ENCODE results near the gene GPR55.

Gene GPR55

GRCh38 chr2:230934231-230935129 lies 9.4 kb upstream of the GPR55 start:
- DNase-seq (ENCODE audit: low spot score), result no peak

DNA sequence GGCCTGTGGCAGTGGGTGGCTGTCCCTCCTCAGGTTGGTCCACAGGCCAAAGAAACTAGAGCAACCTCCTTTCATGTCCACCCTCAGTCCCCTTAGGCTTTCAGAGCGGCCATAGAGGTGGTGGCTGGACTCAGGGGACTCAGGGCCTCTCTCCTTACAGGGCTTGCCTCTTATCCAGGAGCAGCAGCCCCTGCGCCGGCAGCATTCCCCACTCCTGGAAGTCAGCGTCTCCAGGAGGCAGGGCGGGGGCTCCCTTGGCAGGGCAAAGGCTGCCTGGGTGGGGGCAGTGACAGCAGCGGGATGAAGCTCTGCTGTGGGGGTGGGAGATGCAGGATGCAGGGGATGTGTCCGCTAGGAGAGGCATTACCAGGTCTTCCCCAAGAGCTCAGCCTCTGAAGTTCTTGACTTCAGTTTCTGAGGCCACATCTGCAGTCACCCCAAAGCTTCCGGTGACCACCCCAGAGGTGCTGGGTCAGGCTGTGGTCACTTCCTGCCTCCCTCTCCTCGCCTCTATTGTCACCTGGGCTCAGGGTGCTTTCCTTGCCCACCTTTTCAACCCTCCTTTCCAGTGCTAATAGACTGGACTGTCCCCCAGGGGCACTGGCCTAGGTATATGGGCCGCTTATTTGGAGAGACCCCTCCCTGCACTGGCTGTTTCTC lies 8.6 kb upstream of the GPR55 start:
- DNase-seq (ENCODE audit: low spot score), result no peak

GRCh38 chr2:230932556-230933511 lies 7.8 kb upstream of the GPR55 start:
- DNase-seq (ENCODE audit: low spot score), result no peak

DNA sequence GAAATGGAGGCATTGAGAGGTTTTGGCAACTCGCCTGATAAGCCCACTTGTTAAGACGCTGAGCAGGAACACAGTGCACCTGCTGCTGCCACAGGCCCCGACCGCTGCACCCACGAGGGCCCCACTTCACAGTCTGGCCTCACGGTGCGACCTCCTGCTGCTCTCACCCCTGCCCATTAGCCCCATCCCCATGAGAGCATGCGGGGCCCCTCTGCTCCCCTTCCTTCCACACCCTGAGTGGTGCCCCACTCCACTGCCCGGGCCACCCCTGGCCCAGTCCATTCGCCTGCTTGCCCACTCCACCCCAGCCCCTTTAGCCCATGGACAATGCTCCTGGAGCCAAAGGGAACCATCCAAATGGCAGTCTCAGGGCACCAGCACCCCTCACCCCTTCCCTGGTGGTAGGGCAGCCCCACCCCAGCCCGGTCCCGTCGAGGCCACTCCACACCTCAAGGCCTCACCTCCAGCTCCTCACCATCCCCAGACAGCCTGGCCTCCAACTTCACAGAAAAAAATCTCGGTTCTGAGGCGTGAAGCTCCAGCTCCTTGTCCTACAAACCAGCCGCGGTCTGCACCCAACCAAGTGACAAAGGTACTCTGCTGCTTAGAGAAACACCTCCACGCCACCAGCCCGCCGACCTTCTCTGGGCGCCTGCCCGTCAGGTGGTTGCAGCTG lies 6.7 kb upstream of the GPR55 start:
- no peak for DNase-seq (ENCODE audit: low spot score)

GRCh38 chr2:230930928-230931555 lies 6.0 kb upstream of the GPR55 start:
- no peak for DNase-seq (ENCODE audit: low spot score)

DNA sequence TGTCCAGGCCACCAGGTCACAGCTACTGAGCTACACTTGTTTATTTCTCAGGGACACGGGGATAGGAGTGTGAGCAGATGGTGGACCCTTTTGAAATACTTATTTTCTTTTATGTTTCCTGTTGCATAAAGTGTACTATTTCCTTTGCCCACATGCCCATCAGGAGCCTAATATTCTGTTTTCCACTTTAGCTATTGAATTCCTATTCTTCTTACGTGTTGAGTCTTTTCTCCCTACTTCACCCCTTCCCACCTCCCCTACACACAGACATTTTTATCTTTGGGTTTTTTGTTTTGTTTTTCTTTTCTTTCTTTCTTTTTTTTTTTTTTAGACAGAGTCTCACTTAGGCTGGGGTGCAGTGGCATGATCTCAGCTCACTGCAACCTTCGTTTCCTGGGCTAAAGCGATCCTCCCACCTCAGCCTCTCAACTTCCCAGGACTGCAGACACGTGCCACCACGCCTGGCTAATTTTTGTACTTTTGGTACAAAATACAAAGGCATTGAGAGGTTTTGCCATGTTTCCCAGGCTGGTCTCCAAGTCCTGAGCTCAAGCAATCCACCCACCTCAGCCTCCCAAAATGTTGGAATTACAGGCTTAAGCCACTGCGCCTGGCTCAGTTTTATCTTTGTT lies 5.2 kb upstream of the GPR55 start:
- no peak for DNase-seq (ENCODE audit: low spot score)

DNA sequence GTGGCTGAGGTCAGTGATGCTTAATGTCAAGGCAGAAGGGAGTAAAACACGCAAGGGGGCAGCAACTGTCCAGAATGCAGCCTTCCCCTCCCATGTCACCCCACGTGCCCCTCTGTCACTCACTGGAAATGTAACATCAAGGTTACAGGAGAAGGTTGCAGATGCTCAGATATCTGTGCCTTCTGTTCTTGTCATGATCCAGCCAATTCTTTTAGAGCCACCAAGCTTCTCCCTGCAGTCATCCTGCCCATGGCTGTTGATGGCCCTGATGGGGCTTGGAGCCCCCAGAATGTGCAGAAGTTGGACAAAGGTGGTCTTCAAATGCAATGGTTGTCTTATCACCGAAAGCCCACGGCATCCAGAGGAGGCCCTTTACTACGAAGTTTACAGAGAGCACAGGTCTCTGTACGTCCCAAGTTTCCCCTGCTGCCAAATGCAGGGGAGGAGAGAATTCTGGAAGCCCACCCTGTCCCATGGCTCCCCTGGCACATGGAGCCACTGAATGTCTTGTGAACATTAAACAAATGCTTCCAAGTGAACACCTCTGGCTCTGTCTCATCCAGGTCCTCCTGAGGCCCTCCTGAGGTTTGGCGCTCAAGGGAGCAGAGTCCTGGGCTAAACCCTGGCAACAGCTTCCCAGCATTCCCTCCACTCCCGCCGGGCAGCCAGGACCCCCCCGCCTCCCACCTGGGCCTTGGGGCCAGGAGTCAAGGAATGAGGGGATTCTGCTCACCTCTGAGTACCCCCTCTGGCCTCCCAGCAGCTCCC lies 4.5 kb upstream of the GPR55 start:
- DNase-seq (ENCODE audit: low spot score), result peak; percentile 10

DNA sequence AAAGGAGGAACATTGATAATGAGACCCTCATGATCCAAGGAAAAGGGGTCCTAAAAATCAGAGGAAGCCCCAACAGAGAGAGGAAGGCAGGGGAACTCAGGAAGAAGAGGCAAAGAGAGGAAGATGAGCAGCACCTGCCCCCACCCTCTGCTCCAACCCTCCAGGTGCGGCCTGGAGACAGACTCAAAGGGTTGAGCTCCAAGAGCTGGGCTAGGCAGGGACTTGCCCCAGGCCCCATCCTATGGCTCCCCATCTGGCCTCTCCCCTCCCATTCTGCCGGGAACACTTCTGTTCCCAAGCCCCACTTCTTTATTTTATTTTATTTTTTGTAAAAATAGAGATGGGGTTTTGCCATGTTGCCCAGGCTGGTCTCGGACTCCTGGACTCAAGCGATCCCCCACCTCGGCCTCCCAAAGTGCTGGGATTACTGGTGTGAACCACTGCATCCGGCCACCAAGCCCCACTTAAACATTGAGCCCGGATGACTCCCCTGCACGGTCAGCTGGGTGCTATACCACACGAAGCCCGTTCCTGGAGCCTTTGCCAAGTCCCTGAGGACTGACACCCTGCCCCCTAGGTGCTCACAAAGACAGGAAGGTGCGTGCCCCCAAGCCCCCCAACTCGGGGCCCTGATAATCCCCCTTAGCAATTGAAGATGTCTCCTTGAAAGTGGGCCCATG lies 3.8 kb upstream of the GPR55 start:
- DNase-seq (ENCODE audit: low spot score), result no peak

DNA sequence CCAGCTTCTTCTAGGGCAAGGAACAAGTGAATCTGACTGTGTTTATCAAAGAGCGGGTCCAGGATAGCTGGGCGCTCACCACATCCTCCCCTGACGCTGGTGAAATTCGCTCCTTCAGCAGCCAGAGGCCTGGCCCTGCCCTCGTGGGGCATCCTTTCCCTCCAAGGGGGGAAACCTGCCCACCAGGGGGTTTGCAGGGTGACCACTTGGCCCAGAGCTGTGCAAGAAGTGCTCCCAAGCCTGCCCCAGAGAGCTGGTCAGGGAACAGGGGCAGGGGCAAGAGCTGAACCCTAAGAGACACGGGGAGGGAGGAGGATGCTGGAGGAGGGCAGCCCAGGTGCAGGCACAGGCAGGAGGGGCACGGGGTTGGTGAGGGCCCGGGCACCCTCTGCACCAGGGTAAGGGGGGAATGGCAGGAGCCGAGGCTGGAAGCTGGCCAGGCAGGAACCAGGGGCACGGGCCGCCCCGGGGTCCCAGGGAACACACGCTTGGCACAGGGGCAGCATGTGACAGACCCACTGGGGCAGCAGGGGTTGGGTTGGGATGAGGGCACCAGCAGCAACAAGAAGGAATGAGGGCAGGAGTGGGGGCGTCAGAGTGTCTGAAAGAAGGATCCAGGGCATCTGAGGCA lies 2.8 kb upstream of the GPR55 start:
- DNase-seq (ENCODE audit: low spot score), result no peak

DNA sequence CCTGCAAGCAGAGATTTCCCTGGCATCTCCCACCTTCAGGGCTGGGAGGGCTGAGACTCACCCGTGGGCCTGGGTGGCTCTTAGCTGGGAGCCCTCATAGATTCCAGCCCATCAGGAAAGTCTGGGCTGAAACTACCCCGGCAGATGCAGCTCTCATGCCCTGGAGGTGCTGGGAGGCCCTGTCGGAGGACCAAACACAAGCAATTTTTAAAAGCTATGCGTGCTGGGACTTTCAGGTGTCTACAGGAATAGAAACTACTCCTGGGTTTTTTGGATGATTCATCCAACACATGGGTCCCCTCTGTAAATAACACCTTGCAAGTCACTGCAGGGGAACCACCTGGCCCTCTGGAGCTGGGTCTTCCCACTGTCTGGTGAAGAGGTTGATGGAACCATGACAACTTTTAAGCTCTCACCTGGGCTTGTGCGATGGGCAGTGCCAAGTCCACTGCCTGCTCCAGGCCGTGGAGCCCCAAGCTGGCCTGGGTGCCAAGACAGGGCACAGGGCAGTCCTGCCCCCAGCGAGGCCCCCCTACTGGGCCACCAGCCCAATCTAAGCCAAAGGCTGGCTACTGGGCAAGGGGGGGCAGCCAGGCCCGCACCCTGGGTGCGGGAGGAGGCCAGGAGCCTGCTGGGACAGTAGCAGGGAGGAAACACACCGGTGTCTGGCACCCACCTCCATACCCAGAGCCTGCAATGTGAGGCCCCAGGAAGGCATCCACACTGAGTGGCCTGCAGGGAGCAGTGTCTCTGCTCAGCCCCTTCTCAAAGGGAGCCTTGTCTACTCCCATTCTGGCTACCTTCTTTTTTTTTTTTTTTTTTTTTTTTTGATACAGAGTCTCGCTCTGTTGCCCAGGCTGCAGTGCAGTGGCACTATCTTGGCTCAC lies 1.1 kb upstream of the GPR55 start:
- DNase-seq (ENCODE audit: low spot score), result peak; percentile 20

GRCh38 chr2:230925443-230925878 lies 419 bp upstream of the GPR55 start:
- no peak for DNase-seq (ENCODE audit: low spot score)

GRCh38 chr2:230924092-230924469 lies 961 bp downstream of the GPR55 start:
- DNase-seq (ENCODE audit: low spot score), result no peak

DNA sequence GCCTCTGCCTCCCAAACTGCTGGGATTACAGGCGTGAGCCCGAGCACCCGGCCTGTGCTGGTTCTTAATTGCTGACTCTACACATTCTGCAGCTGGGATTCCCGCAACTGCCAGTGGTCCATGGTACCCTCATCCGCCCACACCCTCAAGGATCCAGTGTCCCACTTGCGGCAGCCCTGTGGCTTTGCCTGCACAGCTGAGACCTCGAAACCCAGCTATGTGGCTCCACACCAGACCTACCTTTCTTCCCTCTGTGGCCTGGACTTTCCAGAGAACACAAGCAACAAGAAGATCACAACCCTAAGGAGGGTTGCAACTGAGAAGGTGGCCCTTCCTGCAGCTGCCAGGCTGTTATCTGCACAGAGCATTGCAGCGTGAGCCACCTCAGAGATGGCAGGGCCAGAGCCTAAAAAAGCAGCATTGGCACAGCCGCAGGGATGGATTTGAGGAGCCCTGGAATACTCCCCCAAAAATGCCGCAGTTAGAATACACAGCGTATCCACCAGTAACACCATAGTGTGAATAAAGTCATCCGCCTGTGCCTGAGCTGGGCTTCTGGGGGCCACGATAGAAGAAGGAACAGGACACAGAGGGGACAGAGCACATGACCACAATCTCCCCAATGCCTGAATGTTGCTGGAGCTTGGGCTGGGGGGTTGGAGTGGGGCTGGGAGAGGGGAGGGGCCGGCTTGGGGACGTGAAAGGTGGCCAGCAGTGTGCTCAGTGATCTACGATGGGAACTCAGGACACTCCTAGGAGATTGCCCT lies 1.9 kb downstream of the GPR55 start:
- no peak for DNase-seq (ENCODE audit: low spot score)

GRCh38 chr2:230921806-230922595 lies 3.0 kb downstream of the GPR55 start:
- DNase-seq (ENCODE audit: low spot score), result no peak

- DNase-seq (ENCODE audit: low spot score), result no peak
Observed at GRCh38 chr2:230920167-230920566, 4.9 kb downstream of the GPR55 start.

GRCh38 chr2:230919681-230920080 lies 5.4 kb downstream of the GPR55 start:
- no peak for DNase-seq (ENCODE audit: low spot score)

All from NAMALWA (cell line).